GM21786 (cell line): ENCODE results near the gene CEPT1.
"Not testable (repeated sequence)": the region's sequence is repeated elsewhere in the genome, so short reads cannot be mapped to it uniquely, and the experiment has no call there.

Experiments
- ATAC-seq: cut with Tn5 transposase; IDR thresholded peaks from one replicate; pipeline ENCODE4 v1.9.1; 2021; ENCODE audit not compliant: unreplicated experiment

CEPT1 gene

GRCh38 chr1:111208921-111209320, 68.9 kb downstream of the CEPT1 start:
- no peak for ATAC-seq

- no peak for ATAC-seq
These were observed 69.6 kb downstream of the CEPT1 start for GRCh38 chr1:111209622-111210021.

DNA sequence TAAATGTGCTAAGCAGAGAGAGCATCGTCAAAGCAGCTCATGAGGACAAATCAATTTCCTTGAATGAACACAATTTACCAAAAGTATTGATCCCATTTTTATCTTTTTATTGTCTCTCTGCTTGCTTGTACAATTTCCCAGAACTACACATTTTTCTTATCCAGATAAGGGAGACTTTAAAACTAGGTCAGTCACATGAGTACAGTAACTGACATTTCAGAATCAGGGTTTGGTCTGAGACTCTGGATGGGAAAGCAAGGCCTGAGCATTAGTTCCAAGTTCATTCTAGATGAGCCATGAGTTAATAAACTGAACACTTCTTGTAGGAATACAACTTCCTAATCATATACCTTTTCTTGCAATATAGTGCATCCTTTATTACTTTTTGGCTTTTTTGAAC, 71.9 kb downstream of the CEPT1 start:
- no peak for ATAC-seq

GRCh38 chr1:111212634-111213335, 72.8 kb downstream of the CEPT1 start:
- no peak for ATAC-seq

DNA sequence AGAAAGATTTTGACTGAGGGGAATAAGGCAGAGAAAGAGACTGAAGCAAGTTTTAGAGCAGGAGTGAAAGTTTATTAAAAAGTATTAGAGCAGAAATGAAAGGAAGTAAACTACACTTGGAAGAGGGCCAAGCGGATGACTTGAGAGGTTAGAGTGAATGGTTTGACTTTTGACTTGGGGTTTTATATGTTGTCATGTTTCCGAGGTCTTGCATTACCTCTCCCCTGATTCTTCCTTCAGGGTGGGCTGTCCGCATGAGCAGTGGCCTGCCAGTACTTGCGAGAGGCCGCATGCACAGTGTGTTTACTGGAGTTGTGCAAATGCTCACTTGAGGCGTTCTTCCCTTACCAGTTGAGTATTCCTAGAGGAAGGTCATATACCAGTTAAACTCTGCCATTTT, 73.4 kb downstream of the CEPT1 start:
- ATAC-seq, result no peak

- ATAC-seq, result no peak
These were observed 74.2 kb downstream of the CEPT1 start for GRCh38 chr1:111214074-111214801.

DNA sequence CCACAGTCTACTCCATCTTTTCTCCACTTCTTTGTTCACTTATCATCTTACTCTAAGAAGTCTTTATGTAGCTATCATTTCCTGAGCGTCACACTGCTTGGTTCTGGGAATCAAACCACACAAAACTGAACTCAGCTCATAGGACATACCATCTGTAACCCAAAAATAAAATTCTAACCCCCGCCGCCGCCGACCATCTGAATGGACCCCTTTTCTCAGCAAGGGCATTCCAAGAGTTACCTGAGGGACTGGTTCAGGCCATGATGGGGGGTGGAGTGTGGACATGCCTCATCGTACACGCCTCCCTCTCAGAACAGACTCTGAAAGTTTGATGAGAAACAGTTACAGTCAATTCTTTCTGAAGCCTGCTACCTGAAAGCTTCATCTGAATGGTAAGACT, 74.9 kb downstream of the CEPT1 start:
- ATAC-seq, result no peak

DNA sequence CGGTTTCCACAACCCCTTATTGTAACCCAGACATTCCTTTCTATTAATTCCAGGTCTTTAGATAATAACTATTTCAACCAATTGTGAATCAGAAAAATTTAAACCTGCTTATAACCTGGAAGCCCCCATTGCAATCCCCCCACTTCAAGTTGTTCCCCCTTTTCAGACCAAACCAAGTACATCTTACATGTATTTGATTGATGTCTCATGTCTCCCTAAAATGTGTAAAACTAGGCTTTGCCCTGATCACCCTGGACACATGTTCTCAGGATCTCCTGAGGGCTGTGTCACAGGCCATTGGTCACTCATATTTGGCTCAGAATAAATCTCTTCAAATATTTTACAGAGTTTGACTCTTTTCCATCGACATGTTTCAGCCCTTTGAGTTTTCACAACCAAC, 75.3 kb downstream of the CEPT1 start:
- not testable (repeated sequence) for ATAC-seq

DNA sequence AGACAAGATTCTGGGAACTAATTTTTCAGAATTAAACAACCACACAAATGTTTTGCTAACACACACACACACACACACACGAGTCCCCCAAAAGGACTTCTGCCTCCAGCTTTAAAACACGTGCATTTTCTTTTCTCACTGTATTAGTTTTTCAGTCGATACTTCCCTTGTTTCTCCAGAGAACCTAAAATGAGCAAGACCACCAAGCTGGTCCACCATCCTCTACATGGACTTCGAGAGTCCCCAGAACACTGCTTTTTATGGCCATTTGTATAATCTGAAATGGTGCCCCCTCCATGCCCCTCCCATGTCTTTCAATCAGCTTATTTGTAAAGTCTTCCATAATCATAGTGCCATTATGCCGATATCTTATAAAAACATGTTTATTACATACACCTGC, 76.7 kb downstream of the CEPT1 start:
- ATAC-seq, result no peak

DNA sequence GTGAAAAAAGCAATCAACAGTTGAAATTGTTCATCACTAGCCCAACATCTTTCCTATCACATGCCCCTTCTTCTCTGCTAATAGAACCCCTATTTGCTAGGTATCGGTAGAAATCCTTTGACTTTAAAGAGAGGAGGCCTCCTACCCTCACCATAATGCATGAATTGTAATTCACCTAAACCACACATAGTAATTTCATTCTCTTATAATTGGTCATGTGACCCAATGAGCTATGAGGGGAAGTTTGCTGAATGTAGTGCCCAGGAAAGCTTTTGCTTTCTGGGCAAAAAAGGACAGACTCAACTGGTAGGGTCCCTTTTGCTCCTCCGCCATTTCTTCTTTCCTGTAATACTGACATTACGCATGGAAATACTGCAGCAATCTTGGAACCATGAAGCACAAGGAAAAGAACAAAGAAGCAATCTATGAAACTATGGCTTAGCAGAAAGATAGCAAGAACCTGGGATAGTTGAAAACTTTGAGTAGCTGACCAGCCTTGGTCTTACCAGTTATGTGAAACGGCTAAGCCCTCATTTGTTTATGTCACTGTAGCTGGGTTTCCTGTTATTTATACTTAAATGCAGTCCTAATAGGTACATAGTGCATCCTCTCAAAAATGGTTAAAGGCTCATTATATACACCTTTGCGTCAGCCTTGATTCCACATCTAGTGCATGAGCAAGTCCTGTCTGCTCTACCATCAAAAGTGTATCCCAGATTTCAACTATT, 77.3 kb downstream of the CEPT1 start:
- ATAC-seq, result no peak

DNA sequence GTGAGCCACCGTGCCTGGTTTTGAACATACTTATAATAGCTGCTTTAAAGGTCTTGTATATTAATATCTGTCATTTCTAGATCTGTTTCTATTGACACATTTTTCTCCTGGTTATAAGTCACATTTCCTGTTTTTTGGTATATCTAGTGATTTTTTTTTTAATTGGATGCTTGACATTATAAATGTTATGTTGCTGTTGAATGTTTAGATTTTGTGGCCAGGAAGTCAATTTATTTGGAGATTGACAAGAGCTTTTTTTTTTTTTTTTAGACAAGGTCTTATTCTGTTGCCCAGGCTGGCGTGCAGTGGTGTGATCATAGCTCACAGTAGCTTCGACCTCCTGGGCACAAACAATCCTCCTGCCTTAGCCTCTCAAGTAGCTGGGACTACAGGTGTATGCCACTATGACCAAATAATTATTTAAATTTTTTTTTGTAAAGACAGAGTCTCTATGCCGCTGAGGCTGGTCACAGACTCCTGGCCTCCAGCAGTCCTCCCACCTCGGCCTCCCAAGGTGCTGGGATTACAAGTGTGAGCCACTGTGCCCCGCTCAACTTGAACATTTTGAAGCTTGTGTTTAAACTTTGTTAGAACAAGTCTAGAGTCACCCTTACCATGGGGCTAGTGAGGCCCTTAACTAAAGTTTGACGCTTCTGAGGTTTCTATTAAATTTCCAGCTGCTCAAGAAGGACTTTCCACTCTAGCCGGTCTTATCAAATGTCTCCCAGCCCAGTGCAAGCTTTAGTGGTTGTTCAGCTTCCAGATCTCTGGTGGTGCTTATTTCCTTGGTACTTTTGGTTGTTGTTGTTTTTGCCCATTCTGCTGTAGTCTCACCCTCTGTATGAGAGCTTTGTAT, 78.9 kb downstream of the CEPT1 start:
- ATAC-seq, result no peak

DNA sequence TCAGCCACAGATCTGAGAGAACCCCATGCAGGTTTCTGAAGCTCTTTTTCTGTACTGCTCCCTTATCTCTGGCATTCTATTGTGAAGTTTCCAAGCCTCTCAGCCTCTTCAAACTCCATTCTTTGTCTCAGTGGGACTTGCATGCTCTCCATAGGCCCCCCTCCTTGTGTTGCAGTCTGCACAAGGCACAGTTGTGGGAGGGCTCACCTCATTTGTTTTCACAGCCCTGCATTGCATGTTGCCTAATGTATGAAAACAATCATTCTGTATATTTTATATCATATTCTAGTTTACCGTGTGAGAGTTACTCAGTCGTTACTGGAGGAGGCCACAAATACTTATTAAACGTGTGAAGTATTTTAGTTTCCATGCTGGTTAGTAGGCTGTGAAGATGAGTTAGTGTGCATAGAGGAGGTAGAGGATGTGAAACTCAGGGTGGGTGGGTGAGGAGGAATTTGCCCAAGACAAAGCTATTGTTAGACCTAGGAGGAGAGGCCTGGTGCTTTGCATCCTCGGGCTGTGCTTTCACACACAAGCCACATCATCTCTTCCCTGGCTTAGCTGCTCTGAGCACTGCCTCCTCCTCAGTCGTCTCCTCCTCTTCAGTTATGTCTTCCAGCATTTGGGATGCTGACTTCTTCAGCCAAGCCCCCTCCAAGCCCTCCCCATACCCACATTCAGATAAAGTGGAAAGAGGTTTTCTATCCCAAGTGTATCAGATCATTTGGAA, 79.7 kb downstream of the CEPT1 start:
- ATAC-seq, result peak; percentile 26

- no peak for ATAC-seq
These were observed 80.4 kb downstream of the CEPT1 start for GRCh38 chr1:111220302-111220890.

DNA sequence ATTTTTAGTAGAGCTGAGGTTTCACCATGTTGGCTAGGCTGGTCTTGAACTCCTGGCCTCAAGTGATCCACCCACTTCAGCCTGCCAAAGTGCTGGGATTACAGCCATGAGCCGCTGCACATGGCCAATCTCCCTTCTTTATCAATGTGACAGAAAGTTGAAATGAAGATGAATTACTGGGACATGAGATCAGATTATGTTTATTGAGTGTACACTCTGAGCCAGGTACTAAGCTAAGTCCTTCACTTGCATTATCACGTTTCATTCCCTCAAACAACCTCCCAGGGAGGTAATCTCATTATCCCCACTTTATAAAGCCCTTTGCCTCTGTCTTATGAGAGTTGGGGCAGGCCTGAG, 81.2 kb downstream of the CEPT1 start:
- ATAC-seq, result no peak

- ATAC-seq, result peak; percentile 51
These were observed 81.7 kb downstream of the CEPT1 start for GRCh38 chr1:111221633-111222291.

DNA sequence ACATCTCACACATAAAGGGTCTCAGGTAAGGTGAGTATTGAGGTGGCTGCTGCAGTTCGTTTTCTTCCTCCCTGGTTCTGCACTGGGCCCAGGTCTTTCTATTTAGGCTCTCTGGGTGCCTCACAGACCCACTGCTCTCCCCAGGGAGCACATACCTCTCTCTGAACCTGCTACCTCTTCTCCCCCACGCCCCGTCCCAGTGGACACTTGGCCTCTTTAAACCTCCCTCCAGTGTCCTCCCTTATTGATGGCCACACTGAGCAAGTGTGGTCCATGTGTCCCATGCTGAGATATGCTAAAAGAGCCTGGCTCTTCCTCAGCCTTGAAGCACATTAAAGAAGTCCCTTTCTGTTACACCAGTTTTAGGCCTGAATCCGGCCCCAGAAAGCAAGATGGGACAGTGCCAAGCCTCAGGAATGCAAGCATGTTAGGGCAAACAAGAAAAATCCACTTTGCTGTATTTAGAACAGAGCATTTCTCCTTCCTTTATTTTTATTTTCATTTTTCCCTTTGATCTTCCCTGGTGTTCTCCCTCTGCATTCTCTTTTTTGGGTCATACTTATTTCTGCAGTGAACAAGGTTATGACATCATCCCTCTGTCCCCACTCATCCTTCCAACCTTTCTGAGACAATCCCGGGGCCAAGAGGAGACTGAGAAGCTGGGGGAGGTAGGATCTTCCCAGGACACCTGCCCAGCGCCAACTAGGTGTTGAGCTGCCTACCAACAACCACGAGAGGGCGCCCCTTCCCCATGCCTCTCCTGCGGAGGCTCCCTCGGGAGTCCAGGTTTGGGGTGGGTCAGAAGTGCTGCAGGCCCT, 82.5 kb downstream of the CEPT1 start:
- peak; percentile 19 for ATAC-seq

DNA sequence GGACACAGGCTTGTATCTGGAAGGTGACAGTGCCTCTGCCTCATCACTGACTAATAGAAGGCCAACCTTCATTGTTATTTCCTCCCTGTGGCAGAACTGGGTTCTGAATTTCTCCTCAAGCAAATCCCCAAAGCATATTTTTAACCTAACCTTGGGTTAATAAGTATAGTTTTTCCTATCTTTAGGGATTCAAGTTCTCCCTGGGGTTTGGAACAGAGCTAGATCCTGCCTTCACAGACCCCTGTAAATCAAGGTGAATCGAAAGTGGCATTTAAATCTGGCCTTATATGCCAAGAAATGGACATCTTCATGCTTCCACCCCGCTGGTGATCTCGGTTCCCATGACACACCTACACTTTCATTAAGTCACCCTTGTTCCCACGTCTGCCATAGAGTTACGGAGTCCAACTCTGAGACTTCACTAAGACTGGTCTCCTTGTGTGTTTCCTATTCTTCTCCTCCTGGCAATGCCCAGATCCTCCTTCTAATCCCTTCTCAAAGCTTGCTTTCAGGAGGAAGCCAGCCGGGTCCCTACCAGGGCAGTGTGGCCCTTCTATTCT, 83.2 kb downstream of the CEPT1 start:
- ATAC-seq, result no peak

DNA sequence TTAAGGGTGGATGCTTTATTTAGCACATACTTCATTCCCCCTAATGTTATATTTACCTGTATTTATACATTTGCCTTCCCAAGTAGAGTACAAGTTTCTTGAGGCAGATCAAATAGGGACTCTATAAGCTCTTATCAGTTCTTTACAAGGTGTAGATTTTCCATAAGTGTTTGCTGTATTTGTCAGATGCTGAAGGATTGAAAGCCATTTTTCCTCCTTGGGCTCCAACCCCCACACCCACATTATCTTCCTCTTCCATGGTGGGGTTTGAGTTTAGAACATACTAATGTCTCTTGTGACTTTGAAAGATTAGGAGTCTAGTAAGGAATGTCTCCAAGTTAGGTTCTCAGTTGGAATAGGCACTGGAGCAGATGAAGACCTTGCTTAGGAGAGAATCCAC, 85.1 kb downstream of the CEPT1 start:
- ATAC-seq, result no peak
